GM23338 (cell line): ENCODE results near the gene UBC. TPM values are rescaled to one million over a fixed set of nuclear protein-coding genes. Genes with fewer than 3 reads are reported as not detected.
A peak's percentile ranks its signal among the peaks of the same experiment; 100 is the strongest.

ENCODE experiments used
- ATAC-seq: fragments of 200-7000 bp; cut with Tn5 transposase; 3 replicates; pipeline ENCODE4 v1.9.1; 2020
- DNase-seq: peaks from one replicate; pipeline ENCODE4 v3.0.0-alpha.2; 2015; ENCODE audit warnings: low spot score
- H2AFZ ChIP-seq: fragments of 200-600 bp; sonication (generic); 2 replicates; pipeline ENCODE4 v1.8.0; 2016; ENCODE audit warnings: antibody characterized with exemption, mild to moderate bottlenecking, moderate library complexity
- H3F3A ChIP-seq: fragments of 200-600 bp; sonication (generic); replicated peaks from 2 replicates; pipeline ENCODE4 v1.8.0; 2017; ENCODE audit warnings: antibody characterized with exemption, mixed run types, low read depth
- H3K27ac ChIP-seq: fragments of 200-600 bp; sonication (generic); 2 replicates; pipeline ENCODE4 v1.6.1; 2016; ENCODE audit warnings: low read depth
- H3K27me3 ChIP-seq: fragments of 200-600 bp; sonication (generic); 2 replicates; pipeline ENCODE4 v1.8.0; 2016; ENCODE audit warnings: mild to moderate bottlenecking, mixed run types, moderate library complexity; ENCODE audit not compliant: insufficient read depth
- H3K36me3 ChIP-seq: fragments of 200-600 bp; sonication (generic); 2 replicates; pipeline ENCODE4 v1.8.0; 2016; ENCODE audit warnings: mild to moderate bottlenecking; ENCODE audit not compliant: insufficient read depth
- H3K4me1 ChIP-seq: fragments of 200-600 bp; sonication (generic); 2 replicates; pipeline ENCODE4 v1.8.0; 2016; ENCODE audit warnings: mild to moderate bottlenecking, moderate library complexity; ENCODE audit not compliant: insufficient read depth
- H3K4me2 ChIP-seq: fragments of 200-600 bp; sonication (generic); 2 replicates; pipeline ENCODE4 v1.7.1; 2017; ENCODE audit warnings: mixed run types
- H3K4me3 ChIP-seq: fragments of 200-600 bp; sonication (generic); 2 replicates; pipeline ENCODE4 v1.6.1; 2016; ENCODE audit warnings: mixed run types
- H3K79me2 ChIP-seq: fragments of 200-600 bp; sonication (generic); replicated peaks from 2 replicates; pipeline ENCODE4 v1.8.0; 2017; ENCODE audit warnings: mild to moderate bottlenecking; ENCODE audit not compliant: insufficient read depth
- H3K9me2 ChIP-seq: fragments of 200-600 bp; sonication (generic); 2 replicates; pipeline ENCODE4 v1.8.0; 2017; ENCODE audit not compliant: insufficient read depth
- H4K20me1 ChIP-seq: fragments of 200-600 bp; sonication (generic); replicated peaks from 2 replicates; pipeline ENCODE4 v1.8.0; 2017; ENCODE audit warnings: mild to moderate bottlenecking; ENCODE audit not compliant: insufficient read depth
- H3K27ac Mint-ChIP-seq: 2 replicates; pipeline ENCODE4 v1.8.0; 2020; ENCODE audit warnings: inconsistent platforms, mild to moderate bottlenecking, moderate library complexity, mixed read lengths
- H3K27me3 Mint-ChIP-seq: 3 replicates; pipeline ENCODE4 v1.8.0; 2022; ENCODE audit warnings: low read depth, mild to moderate bottlenecking, moderate library complexity, mixed read lengths, inconsistent platforms; ENCODE audit not compliant: insufficient read depth, poor library complexity
- H3K36me3 Mint-ChIP-seq: 3 replicates; pipeline ENCODE4 v1.8.0; 2021; ENCODE audit warnings: low read depth, mild to moderate bottlenecking, inconsistent platforms, moderate library complexity, mixed read lengths
- H3K4me1 Mint-ChIP-seq: 3 replicates; pipeline ENCODE4 v1.8.0; 2020; ENCODE audit warnings: mild to moderate bottlenecking, inconsistent platforms, mixed read lengths
- H3K4me3 Mint-ChIP-seq: 3 replicates; pipeline ENCODE4 v1.8.0; 2021; ENCODE audit warnings: moderate library complexity, mild to moderate bottlenecking, inconsistent platforms, mixed read lengths
- H3K9me3 Mint-ChIP-seq: 3 replicates; pipeline ENCODE4 v1.8.0; 2020; ENCODE audit warnings: moderate library complexity, mild to moderate bottlenecking, inconsistent platforms, mixed read lengths
- CREB1 ChIP-seq: fragments of 250-450 bp; sonication (Bioruptor Pico); IDR thresholded peaks from 2 replicates; pipeline ENCODE4 v1.5.0; 2020; ENCODE audit warnings: low read depth, mild to moderate bottlenecking, moderate library complexity
- CTCF ChIP-seq, 2 experiments: fragments of 200-600 bp in 1 of 2; sonication (generic) in 1 of 2; conservative IDR thresholded peaks; 2 replicates each; pipeline versions ENCODE4 v1.5.1 to v1.6.1; 2016 to 2017; ENCODE audit warnings: antibody characterized with exemption in 2 of 2, low read depth in 2 of 2, mild to moderate bottlenecking in 2 of 2, moderate library complexity in 1 of 2
- ETS1 ChIP-seq: IDR thresholded peaks from 2 replicates; pipeline ENCODE4 v1.6.1; 2016; ENCODE audit warnings: antibody characterized with exemption
- EZH2 ChIP-seq: fragments of 200-600 bp; sonication (generic); IDR thresholded peaks from one replicate; pipeline ENCODE4 v1.8.0; 2017; ENCODE audit warnings: antibody characterized with exemption, mild to moderate bottlenecking, low read depth; ENCODE audit not compliant: unreplicated experiment
- EZH2phosphoT487 ChIP-seq: fragments of 200-600 bp; sonication (generic); IDR thresholded peaks from one replicate; pipeline ENCODE4 v1.8.1; 2018; ENCODE audit warnings: antibody characterized with exemption; ENCODE audit not compliant: unreplicated experiment
- JUNB ChIP-seq: IDR thresholded peaks from one replicate; pipeline ENCODE4 v1.6.1; 2016; ENCODE audit warnings: antibody characterized with exemption; ENCODE audit not compliant: unreplicated experiment
- NANOG ChIP-seq: IDR thresholded peaks from 2 replicates; pipeline ENCODE4 v1.6.1; 2016; ENCODE audit warnings: antibody characterized with exemption, borderline replicate concordance
- POLR2AphosphoS5 ChIP-seq: IDR thresholded peaks from 2 replicates; pipeline ENCODE4 v1.6.1; 2016; ENCODE audit warnings: antibody characterized with exemption, low read depth
- REST ChIP-seq: IDR thresholded peaks from one replicate; pipeline ENCODE4 v1.6.1; 2018; ENCODE audit warnings: antibody characterized with exemption; ENCODE audit not compliant: unreplicated experiment
- STAT1 ChIP-seq: IDR thresholded peaks from one replicate; pipeline ENCODE4 v1.6.1; 2016; ENCODE audit warnings: antibody characterized with exemption; ENCODE audit not compliant: unreplicated experiment
- ZNF114 ChIP-seq: fragments of 250-450 bp; sonication (Bioruptor Pico); IDR thresholded peaks from 2 replicates; pipeline ENCODE4 v1.5.0; 2020; ENCODE audit warnings: mild to moderate bottlenecking, moderate library complexity
- ZNF331 ChIP-seq: fragments of 250-450 bp; sonication (Bioruptor Pico); IDR thresholded peaks from 2 replicates; pipeline ENCODE4 v1.5.0; 2020; ENCODE audit warnings: low read depth, mild to moderate bottlenecking, moderate library complexity
- ZNF462 ChIP-seq: fragments of 250-450 bp; sonication (Bioruptor Pico); IDR thresholded peaks from 2 replicates; pipeline ENCODE4 v1.5.0; 2020; ENCODE audit warnings: mild to moderate bottlenecking, moderate library complexity
- polyA plus RNA-seq: library from polyadenylated mRNA; unstranded; fragments of >200 nt; fragmentation: Nextera tagmentation; extraction: Ambion mirVana; gene quantifications from 2 replicates; pipeline ENCODE4 v1.2.1, GENCODE V29; 2016
- total RNA-seq: library from RNA; depleted of rRNA; stranded (reverse); fragments of >200 nt; shearing (Covaris generic); gene quantifications from 2 replicates; pipeline ENCODE4 v1.2.3, GENCODE V29; 2014

The UBC gene
- total and polyA plus RNA-seq, 2 experiments from 2014 or later, result 511 to 665 TPM

- Histone ChIP-seq H4K20me1 (no peaks in the 10 kb centered on the region), H3K9me2 (no peaks in the 10 kb centered on the region), H3K79me2 (no peaks in the 10 kb centered on the region), H3K4me2 (no peak overlapping the region), H3K27me3 (no peaks in the 10 kb centered on the region), H3K36me3 (no peaks in the 10 kb centered on the region), H2AFZ (peak overlapping the region; percentile 92), H3F3A (no peaks in the 10 kb centered on the region), H3K4me1 (peaks cover 15% of the 10 kb centered on the region), H3K27ac (no peak overlapping the region), H3K4me3 (no peak overlapping the region)
- H3K27ac Mint-ChIP-seq, result no peak overlapping the region; the same call in 1 of the 2 replicates
- H3K4me3 Mint-ChIP-seq, result no peak overlapping the region
- H3K27me3 Mint-ChIP-seq, result peaks cover 17% of the 10 kb centered on the region
- no peak for TF ChIP-seq EZH2
- TF ChIP-seq CREB1 (CRISPR knock-in tag), result no peak
- TF ChIP-seq ZNF331 (CRISPR knock-in tag), result no peak
- TF ChIP-seq CTCF (conservative IDR thresholded peaks at IDR 0.05; ENCODE audit: low read depth in 2 of 2), result no peak
- TF ChIP-seq EZH2phosphoT487, result no peak
- no peak for TF ChIP-seq ZNF462 (CRISPR knock-in tag)
- TF ChIP-seq POLR2AphosphoS5, result no peak
- TF ChIP-seq STAT1, result no peak
- no peak for TF ChIP-seq REST
- no peak for TF ChIP-seq ZNF114
- TF ChIP-seq JUNB, result no peak
- TF ChIP-seq ETS1, result no peak
- TF ChIP-seq NANOG, result no peak
- ATAC-seq, result no peak
- no peaks in the 10 kb centered on the region; the same call in 2 of the 3 replicates for H3K36me3 Mint-ChIP-seq
- DNase-seq, result no peak
- peaks cover 5% of the 10 kb centered on the region; the same call in 2 of the 3 replicates for H3K9me3 Mint-ChIP-seq
- H3K4me1 Mint-ChIP-seq, result peaks cover 15% of the 10 kb centered on the region
Observed at GRCh38 chr12:124868252-124869058, 46.0 kb downstream of the UBC start.
